ENCODE measurements around the gene RABIF.

Gene RABIF

DNA sequence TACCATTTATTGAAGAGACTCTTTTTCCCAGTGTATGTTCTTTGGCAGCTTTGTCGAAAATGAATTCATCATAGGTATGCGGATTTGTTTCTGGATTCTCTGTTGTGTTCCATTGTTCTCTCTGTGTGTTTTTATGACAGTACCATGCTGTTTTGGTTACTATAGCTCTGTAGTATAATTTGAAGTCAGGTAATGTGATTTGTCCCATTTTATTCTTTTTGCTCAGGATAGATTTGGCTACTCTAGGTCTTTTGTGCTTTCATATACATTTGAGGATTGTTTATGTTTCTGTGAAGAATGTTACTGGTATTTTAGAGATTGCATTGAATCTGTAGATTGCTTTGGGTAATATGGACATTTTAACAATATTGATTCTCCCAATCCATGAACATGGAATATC, 43.5 kb upstream of the RABIF start:
- TF ChIP-seq ESRRG (CRISPR knock-in tag; IDR thresholded peaks at IDR 0.05) (no peak), ZFP3 (CRISPR knock-in tag; IDR thresholded peaks at IDR 0.05) (no peak), ARNTL (CRISPR knock-in tag; IDR thresholded peaks at IDR 0.05; ENCODE audit: borderline replicate concordance, low read depth) (no peak)
- no peak for ATAC-seq

DNA sequence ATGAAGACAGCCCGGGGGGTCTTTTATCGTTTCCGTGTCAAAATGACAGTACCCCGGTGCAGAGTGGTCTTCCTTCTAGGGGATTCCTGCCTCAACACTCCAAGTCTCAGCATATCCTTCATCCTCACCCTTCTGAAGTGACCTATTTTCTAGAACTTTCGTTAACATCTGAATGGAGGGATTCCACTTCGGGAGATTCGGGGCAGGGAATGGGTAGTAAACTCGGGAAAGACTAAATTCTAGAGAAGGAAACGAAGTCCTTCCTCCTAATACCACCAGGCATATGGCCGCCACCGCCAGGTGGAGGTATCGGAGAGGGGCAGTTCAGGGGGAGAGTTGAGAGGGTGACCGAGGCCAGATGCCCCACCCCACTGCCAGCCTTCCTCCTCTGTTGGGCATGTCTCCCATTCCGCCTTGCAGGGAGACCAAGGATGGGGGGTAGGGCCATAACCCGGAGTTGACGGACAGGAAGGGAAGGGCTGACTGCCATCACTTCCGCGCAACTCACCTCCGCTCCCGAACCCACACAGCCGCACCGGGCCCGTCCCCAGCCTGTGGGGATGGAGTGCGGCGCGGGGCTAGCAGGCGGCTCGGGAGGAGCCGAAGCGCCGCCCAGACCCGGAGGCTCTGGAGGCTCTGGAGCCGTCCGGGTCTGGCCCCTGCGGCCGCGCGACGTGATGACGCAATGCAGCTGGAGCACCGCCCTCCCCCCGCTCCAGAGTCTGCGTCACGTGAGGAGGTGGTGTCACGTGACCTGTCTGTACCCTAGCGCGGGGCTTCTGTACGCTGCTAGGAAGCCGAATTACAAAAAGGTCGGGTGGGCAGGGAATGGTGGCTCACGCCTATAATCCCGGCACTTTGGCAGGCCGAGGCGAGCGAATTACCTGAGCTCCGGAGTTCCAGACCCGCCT, 37.9 kb upstream of the RABIF start, which contains the start of gene KLHL12:
TSS of gene KLHL12 (minus strand) at position 654 of the 911 bp plus-strand sequence. CDS start 2,072 bp downstream, outside the sequence.
- 0 out of 2 replicates have a peak, but pooled peaks have one; percentile 31 for TF ChIP-seq ZC3H10 (CRISPR knock-in tag; IDR thresholded peaks at IDR 0.05)
- TF ChIP-seq ZNF565 (CRISPR knock-in tag; conservative IDR thresholded peaks at IDR 0.05; ENCODE audit: low read depth) = no peak
- no peak for TF ChIP-seq TOX (CRISPR knock-in tag; IDR thresholded peaks at IDR 0.05; ENCODE audit: borderline replicate concordance)
- peak; percentile 99 for ATAC-seq

GRCh38 chr1:202923533-202923932, 34.6 kb upstream of the RABIF start:
- ATAC-seq = no peak
- no peak for TF ChIP-seq BACH2 (CRISPR knock-in tag; IDR thresholded peaks at IDR 0.05; ENCODE audit: borderline replicate concordance)
- TF ChIP-seq, protein P1, sequence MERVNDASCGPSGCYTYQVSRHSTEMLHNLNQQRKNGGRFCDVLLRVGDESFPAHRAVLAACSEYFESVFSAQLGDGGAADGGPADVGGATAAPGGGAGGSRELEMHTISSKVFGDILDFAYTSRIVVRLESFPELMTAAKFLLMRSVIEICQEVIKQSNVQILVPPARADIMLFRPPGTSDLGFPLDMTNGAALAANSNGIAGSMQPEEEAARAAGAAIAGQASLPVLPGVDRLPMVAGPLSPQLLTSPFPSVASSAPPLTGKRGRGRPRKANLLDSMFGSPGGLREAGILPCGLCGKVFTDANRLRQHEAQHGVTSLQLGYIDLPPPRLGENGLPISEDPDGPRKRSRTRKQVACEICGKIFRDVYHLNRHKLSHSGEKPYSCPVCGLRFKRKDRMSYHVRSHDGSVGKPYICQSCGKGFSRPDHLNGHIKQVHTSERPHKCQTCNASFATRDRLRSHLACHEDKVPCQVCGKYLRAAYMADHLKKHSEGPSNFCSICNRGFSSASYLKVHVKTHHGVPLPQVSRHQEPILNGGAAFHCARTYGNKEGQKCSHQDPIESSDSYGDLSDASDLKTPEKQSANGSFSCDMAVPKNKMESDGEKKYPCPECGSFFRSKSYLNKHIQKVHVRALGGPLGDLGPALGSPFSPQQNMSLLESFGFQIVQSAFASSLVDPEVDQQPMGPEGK (CRISPR knock-in tag; IDR thresholded peaks at IDR 0.05; ENCODE audit: borderline replicate concordance) = no peak
- TF ChIP-seq ZNF70 (CRISPR knock-in tag; IDR thresholded peaks at IDR 0.05) = no peak
- TF ChIP-seq, protein P2, sequence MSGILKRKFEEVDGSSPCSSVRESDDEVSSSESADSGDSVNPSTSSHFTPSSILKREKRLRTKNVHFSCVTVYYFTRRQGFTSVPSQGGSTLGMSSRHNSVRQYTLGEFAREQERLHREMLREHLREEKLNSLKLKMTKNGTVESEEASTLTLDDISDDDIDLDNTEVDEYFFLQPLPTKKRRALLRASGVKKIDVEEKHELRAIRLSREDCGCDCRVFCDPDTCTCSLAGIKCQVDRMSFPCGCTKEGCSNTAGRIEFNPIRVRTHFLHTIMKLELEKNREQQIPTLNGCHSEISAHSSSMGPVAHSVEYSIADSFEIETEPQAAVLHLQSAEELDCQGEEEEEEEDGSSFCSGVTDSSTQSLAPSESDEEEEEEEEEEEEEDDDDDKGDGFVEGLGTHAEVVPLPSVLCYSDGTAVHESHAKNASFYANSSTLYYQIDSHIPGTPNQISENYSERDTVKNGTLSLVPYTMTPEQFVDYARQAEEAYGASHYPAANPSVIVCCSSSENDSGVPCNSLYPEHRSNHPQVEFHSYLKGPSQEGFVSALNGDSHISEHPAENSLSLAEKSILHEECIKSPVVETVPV (CRISPR knock-in tag; IDR thresholded peaks at IDR 0.05) = no peak
- TF ChIP-seq SNAI2 (CRISPR knock-in tag; IDR thresholded peaks at IDR 0.05) = no peak

GRCh38 chr1:202919615-202920014, 30.7 kb upstream of the RABIF start:
- ATAC-seq = no peak
- TF ChIP-seq, protein P1 (CRISPR knock-in tag; IDR thresholded peaks at IDR 0.05; ENCODE audit: borderline replicate concordance) = no peak
- TF ChIP-seq OSR1 (CRISPR knock-in tag; IDR thresholded peaks at IDR 0.05) (no peak), ZC3H10 (CRISPR knock-in tag; IDR thresholded peaks at IDR 0.05) (no peak), ZNF8 (CRISPR knock-in tag; IDR thresholded peaks at IDR 0.05) (no peak), TCF4 (CRISPR knock-in tag; IDR thresholded peaks at IDR 0.05; ENCODE audit: borderline replicate concordance) (no peak), ZNF565 (CRISPR knock-in tag; conservative IDR thresholded peaks at IDR 0.05; ENCODE audit: low read depth) (no peak), CSDC2 (CRISPR knock-in tag; IDR thresholded peaks at IDR 0.05) (no peak), TOX (CRISPR knock-in tag; IDR thresholded peaks at IDR 0.05; ENCODE audit: borderline replicate concordance) (no peak), CREB5 (CRISPR knock-in tag; IDR thresholded peaks at IDR 0.05; ENCODE audit: low read depth) (no peak), BACH2 (CRISPR knock-in tag; IDR thresholded peaks at IDR 0.05; ENCODE audit: borderline replicate concordance) (no peak), ISL1 (CRISPR knock-in tag; IDR thresholded peaks at IDR 0.05) (no peak), RARB (CRISPR knock-in tag; IDR thresholded peaks at IDR 0.05) (no peak), ZNF70 (CRISPR knock-in tag; IDR thresholded peaks at IDR 0.05) (no peak)
- TF ChIP-seq, protein P3, sequence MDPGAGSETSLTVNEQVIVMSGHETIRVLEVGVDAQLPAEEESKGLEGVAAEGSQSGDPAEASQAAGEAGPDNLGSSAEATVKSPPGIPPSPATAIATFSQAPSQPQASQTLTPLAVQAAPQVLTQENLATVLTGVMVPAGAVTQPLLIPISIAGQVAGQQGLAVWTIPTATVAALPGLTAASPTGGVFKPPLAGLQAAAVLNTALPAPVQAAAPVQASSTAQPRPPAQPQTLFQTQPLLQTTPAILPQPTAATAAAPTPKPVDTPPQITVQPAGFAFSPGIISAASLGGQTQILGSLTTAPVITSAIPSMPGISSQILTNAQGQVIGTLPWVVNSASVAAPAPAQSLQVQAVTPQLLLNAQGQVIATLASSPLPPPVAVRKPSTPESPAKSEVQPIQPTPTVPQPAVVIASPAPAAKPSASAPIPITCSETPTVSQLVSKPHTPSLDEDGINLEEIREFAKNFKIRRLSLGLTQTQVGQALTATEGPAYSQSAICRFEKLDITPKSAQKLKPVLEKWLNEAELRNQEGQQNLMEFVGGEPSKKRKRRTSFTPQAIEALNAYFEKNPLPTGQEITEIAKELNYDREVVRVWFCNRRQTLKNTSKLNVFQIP (CRISPR knock-in tag; IDR thresholded peaks at IDR 0.05; ENCODE audit: borderline replicate concordance, low read depth) = no peak
